SU-DHL-6 (cell line): ENCODE measurements around the gene PKLR.

Source experiments
- H2AFZ ChIP-seq: fragments of 200-600 bp; sonication (generic); 2 replicates; pipeline ENCODE4 v1.6.1; 2014; ENCODE audit warnings: low read depth, mild to moderate bottlenecking, moderate library complexity, mixed read lengths, antibody characterized with exemption, low read length; ENCODE audit not compliant: severe bottlenecking
- H3F3A ChIP-seq: fragments of 200-600 bp; shearing (Covaris generic); 2 replicates; pipeline ENCODE4 v1.6.0; 2016; ENCODE audit warnings: antibody characterized with exemption, mild to moderate bottlenecking; ENCODE audit not compliant: insufficient read depth
- H3K27ac ChIP-seq: fragments of 200-600 bp; sonication (generic); 2 replicates; pipeline ENCODE4 v1.5.1; 2016; ENCODE audit warnings: low read depth, mild to moderate bottlenecking, low read length, moderate library complexity, mixed read lengths
- H3K27me3 ChIP-seq: fragments of 200-600 bp; sonication (generic), shearing (Covaris generic); 2 replicates; pipeline ENCODE4 v1.6.0; 2014; ENCODE audit warnings: mild to moderate bottlenecking, low read length
- H3K36me3 ChIP-seq: fragments of 200-600 bp; sonication (generic); 2 replicates; pipeline ENCODE4 v1.6.1; 2014; ENCODE audit warnings: mild to moderate bottlenecking, low read length, mixed read lengths
- H3K4me2 ChIP-seq: fragments of 300-600, 200-600 bp; shearing (Covaris generic), sonication (generic); 2 replicates; pipeline ENCODE4 v1.6.0; 2014; ENCODE audit warnings: low read length, low read depth, mild to moderate bottlenecking; ENCODE audit not compliant: poor library complexity, severe bottlenecking
- H3K4me3 ChIP-seq: fragments of 200-600 bp; sonication (generic); 2 replicates; pipeline ENCODE4 v1.5.1; 2014; ENCODE audit warnings: antibody characterized with exemption, low read length, mild to moderate bottlenecking, mixed read lengths; ENCODE audit not compliant: insufficient read depth, poor library complexity, severe bottlenecking
- H3K79me2 ChIP-seq: fragments of 200-600 bp; sonication (generic); 2 replicates; pipeline ENCODE4 v1.6.1; 2014; ENCODE audit warnings: mild to moderate bottlenecking, low read length, moderate library complexity; ENCODE audit not compliant: insufficient read depth
- H3K9ac ChIP-seq: fragments of 200-600 bp; sonication (generic); 2 replicates; pipeline ENCODE4 v1.7.0; 2014; ENCODE audit warnings: mild to moderate bottlenecking, low read length
- H3K9me2 ChIP-seq: fragments of 200-600 bp; sonication (generic); replicated peaks from 2 replicates; pipeline ENCODE4 v1.6.1; 2014; ENCODE audit warnings: low read length; ENCODE audit not compliant: insufficient read depth
- H3K9me3 ChIP-seq: fragments of 200-600 bp; sonication (generic); 2 replicates; pipeline ENCODE4 v1.6.1; 2014; ENCODE audit warnings: low read length, mixed read lengths; ENCODE audit not compliant: insufficient read depth
- H4K20me1 ChIP-seq: fragments of 200-600 bp; sonication (generic); 2 replicates; pipeline ENCODE4 v1.6.1; 2014; ENCODE audit warnings: low read depth, mild to moderate bottlenecking, antibody characterized with exemption, low read length, moderate library complexity, mixed read lengths
- EZH2phosphoT487 ChIP-seq: fragments of 200-600 bp; sonication (generic), shearing (Covaris generic); conservative IDR thresholded peaks from 2 replicates; pipeline ENCODE4 v1.6.1; 2018; ENCODE audit warnings: mild to moderate bottlenecking, antibody characterized with exemption, low read length, moderate library complexity, mixed read lengths
- TF ChIP-seq, protein P1 (sequence below): fragments of 200-600 bp; sonication (generic); IDR thresholded peaks from one replicate; pipeline ENCODE4 v1.5.1; 2017; ENCODE audit warnings: antibody characterized with exemption, mild to moderate bottlenecking, low read length, moderate library complexity; ENCODE audit not compliant: insufficient read depth, poor library complexity, severe bottlenecking

PKLR gene

DNA sequence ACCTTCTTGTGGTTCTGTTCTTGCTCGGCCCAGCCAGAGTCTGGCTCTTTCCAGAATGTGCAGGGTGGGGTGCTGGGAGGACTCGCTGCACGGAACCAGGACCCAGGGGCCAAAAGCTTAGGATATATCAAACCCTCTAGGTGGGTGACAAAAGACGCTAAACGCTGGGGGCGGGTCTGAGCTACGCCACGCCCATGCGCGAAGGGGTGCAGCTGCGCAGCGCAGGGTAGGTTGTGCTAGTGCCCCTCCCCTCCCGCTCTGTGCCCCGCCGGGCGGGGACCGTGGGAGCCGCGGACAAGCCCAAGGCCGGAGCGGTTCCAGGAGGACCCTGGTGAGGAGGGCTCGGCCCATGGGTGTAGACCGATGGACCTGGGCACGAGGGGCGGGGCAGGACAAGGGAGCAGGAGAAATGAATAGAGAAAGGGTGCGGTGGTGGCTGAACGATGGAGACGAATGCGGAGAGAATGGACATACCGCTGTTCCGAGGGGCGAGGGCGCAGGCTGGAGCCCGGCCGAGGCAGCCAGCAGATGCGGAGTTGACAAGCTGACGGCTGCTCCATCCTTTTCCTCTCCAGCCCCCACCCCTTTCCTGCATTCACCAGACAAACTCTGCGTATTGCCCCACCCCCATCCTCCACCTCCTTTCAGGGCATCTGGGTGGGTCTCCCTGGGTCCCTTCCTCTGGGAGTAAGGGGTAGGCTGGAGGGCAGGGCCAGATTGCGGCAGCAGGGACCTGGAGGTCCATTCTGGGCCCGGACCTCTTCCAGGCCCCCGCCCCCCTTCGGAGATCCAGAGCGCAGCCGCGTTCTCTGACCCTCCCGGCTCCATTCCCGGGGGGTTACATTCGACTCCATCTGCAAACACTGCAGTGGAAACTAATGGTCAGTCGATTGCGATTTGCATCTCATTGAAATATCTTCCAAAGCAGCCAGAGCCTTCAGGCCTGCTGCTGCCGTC is 19.7 kb upstream of the PKLR start, which contains the start of gene RUSC1:
Gene RUSC1, plus strand, starts transcription at position 234 of the 957 bp plus-strand sequence. CDS start 880 bp downstream, outside the sequence.
- H3F3A ChIP-seq: peaks cover 26% of the 10 kb centered on the region
- H2AFZ ChIP-seq: no peak within 1 kb of the TSS
- no peaks in the 10 kb centered on the region for H3K36me3 ChIP-seq
- H3K9ac ChIP-seq: no peak within 1 kb of the TSS
- TF ChIP-seq, protein P1, sequence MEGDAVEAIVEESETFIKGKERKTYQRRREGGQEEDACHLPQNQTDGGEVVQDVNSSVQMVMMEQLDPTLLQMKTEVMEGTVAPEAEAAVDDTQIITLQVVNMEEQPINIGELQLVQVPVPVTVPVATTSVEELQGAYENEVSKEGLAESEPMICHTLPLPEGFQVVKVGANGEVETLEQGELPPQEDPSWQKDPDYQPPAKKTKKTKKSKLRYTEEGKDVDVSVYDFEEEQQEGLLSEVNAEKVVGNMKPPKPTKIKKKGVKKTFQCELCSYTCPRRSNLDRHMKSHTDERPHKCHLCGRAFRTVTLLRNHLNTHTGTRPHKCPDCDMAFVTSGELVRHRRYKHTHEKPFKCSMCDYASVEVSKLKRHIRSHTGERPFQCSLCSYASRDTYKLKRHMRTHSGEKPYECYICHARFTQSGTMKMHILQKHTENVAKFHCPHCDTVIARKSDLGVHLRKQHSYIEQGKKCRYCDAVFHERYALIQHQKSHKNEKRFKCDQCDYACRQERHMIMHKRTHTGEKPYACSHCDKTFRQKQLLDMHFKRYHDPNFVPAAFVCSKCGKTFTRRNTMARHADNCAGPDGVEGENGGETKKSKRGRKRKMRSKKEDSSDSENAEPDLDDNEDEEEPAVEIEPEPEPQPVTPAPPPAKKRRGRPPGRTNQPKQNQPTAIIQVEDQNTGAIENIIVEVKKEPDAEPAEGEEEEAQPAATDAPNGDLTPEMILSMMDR: no peak
- TF ChIP-seq EZH2phosphoT487: no peak
- H3K9me2 ChIP-seq: no peaks in the 10 kb centered on the region
- H3K27me3 ChIP-seq: no peaks in the 10 kb centered on the region
- no peaks in the 10 kb centered on the region for H3K9me3 ChIP-seq
- no peak within 1 kb of the TSS for H3K4me3 ChIP-seq
- H3K79me2 ChIP-seq: no peaks in the 10 kb centered on the region
- 0 out of 2 replicates have a peak within 1 kb of the TSS, but pooled peaks have one; percentile 19 for H3K27ac ChIP-seq
- no peaks in the 10 kb centered on the region for H4K20me1 ChIP-seq
- H3K4me2 ChIP-seq: peak within 1 kb of the TSS; percentile 25

GRCh38 chr1:155320252-155320651 is 19.0 kb upstream of the PKLR start:
- Histone ChIP-seq H3K79me2 (no peaks in the 10 kb centered on the region), H3K9me3 (no peaks in the 10 kb centered on the region), H3K27ac (0 out of 2 replicates have a peak overlapping the region, but pooled peaks have one; percentile 19), H3K36me3 (no peaks in the 10 kb centered on the region), H3F3A (peaks cover 26% of the 10 kb centered on the region), H3K27me3 (no peaks in the 10 kb centered on the region), H4K20me1 (no peaks in the 10 kb centered on the region), H3K9me2 (no peaks in the 10 kb centered on the region), H3K4me2 (peak overlapping the region; percentile 25), H3K9ac (no peak overlapping the region), H2AFZ (no peak overlapping the region), H3K4me3 (no peak overlapping the region)
- TF ChIP-seq, protein P1: no peak
- TF ChIP-seq EZH2phosphoT487: no peak

DNA sequence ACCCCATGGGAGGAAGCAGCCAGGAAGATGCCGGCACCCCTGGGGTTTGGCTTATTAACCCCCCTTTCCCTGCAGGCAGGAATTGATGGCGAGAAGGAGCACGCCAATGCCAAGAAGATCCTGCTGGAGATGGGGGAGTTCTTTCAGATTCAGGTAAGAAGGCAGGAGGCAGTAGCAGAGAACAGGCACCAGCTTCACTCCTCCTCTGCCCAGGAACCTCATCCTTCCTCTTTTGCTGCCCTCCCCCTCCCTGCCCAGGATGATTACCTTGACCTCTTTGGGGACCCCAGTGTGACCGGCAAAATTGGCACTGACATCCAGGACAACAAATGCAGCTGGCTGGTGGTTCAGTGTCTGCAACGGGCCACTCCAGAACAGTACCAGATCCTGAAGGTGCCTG is 18.3 kb upstream of the PKLR start:
- Histone ChIP-seq H3K9ac (no peak overlapping the region), H3K79me2 (no peaks in the 10 kb centered on the region), H3K9me2 (no peaks in the 10 kb centered on the region), H3K27ac (no peak overlapping the region), H3K36me3 (no peaks in the 10 kb centered on the region), H4K20me1 (no peaks in the 10 kb centered on the region), H3K4me3 (no peak overlapping the region), H3F3A (peaks cover 26% of the 10 kb centered on the region), H3K9me3 (no peaks in the 10 kb centered on the region), H2AFZ (no peak overlapping the region), H3K4me2 (no peak overlapping the region), H3K27me3 (no peaks in the 10 kb centered on the region)
- no peak for TF ChIP-seq EZH2phosphoT487
- TF ChIP-seq, protein P1: no peak
